Testis (tissue), 2 donors: ENCODE data around the gene ANKRD36B.
"Not testable (repeated sequence)": the region's sequence is repeated elsewhere in the genome, so short reads cannot be mapped to it uniquely, and the experiment has no call there.

ENCODE experiments used
- POLR2A ChIP-seq: fragments of 450-650 bp; IDR thresholded peaks from one replicate; pipeline ENCODE4 v1.6.1; 2017; ENCODE audit warnings: antibody characterized with exemption, mild to moderate bottlenecking, moderate library complexity
- TF ChIP-seq, protein P1 (sequence below), 3 experiments: fragments of 450-650 bp in 2 of 3; fragments of 200-600 bp in 1 of 3; sonication (generic) in 1 of 3; IDR thresholded peaks; one replicate each; pipeline ENCODE4 v1.5.1; 2016 to 2019; ENCODE audit warnings: antibody characterized with exemption in 3 of 3, mild to moderate bottlenecking in 2 of 3, moderate library complexity in 1 of 3

DNA sequence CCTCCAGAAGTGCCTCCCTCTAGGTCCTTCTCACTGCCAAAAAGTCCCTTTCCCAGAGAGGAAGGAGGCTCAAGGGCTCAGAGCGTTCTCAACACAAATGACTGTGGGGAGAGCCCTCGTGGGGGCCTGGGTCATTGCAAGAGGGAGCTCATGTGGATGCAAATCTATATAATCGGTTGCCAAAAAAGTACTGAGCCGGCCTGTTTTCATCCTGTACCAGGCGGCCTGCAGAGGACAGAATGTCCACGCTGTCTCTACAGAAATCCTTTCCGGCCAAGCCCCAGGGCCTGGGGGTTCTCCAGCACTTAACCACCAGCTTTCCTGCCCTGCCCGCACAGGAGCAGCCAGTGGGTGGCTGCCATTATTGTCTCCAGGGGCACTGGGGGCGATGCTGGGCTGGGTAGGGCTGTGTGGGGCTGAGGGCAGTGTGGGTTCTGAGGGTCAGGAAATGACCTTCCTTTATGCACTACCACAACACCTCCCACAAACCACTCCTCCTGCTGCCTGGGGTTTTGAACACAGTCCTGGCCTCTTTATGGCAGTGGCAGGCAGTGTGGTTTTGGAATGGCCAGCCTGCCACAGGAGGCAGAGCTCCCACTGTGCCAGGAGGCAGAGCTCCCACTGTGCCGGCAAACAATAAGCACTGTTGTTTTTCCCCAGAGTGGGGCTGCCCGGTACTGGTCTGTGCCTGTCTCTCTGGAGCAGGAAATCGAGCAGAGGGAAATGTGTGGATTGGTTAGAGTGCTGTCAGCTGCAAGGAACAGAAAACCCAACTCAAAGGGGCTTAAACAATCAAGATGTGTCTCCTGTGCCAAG, 16.1 kb upstream of the ANKRD36B start:
- TF ChIP-seq, protein P1, sequence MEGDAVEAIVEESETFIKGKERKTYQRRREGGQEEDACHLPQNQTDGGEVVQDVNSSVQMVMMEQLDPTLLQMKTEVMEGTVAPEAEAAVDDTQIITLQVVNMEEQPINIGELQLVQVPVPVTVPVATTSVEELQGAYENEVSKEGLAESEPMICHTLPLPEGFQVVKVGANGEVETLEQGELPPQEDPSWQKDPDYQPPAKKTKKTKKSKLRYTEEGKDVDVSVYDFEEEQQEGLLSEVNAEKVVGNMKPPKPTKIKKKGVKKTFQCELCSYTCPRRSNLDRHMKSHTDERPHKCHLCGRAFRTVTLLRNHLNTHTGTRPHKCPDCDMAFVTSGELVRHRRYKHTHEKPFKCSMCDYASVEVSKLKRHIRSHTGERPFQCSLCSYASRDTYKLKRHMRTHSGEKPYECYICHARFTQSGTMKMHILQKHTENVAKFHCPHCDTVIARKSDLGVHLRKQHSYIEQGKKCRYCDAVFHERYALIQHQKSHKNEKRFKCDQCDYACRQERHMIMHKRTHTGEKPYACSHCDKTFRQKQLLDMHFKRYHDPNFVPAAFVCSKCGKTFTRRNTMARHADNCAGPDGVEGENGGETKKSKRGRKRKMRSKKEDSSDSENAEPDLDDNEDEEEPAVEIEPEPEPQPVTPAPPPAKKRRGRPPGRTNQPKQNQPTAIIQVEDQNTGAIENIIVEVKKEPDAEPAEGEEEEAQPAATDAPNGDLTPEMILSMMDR (IDR thresholded peaks at IDR 0.05), result not testable (repeated sequence)
- TF ChIP-seq POLR2A, result not testable (repeated sequence)
